ENCODE measurements around the gene SAP25.

SAP25 gene

DNA sequence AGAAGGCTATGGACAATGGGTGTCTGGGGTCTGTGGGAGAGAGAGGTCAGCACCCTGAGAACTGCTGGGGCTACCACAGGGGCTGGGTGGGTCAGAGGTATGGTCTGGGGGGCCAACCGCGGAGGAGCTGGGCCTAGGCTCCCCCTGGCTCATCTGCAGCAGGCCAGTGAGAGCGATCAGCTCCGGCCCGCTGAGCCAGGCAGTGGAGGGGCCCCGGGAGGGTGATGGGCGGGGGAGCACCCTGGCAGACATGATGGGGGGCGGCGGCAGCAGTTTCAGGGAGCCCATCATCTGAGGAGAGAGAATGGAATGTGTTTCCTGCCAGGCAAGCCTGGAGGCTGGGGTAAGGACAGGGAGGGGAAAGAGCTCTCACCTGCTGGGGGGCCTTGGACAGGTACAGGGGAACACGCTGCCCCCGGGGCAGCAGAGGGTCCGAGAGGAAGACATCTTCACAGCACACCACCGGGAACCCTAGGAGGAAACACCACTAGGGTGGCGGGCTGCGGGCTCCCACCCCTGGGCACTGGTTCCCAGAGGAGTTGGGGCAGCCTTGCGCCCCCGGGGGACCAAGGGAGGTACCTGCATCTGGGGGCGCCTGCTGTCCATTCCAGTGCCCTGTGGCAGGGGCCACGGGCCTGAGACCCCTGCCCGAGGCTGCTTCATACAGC lies 1.3 kb downstream of the SAP25 start:
- no peaks in the 10 kb centered on the region for H3K27me3 ChIP-seq (ENCODE audit: low read depth, low read length)
- H3K4me3 ChIP-seq (ENCODE audit: low read length), result no peak overlapping the region
- no peaks in the 10 kb centered on the region for H3K79me2 ChIP-seq (ENCODE audit: low read length)
- no peaks in the 10 kb centered on the region for H3K4me1 ChIP-seq (ENCODE audit: low read length)
- no peak overlapping the region for H2AFZ ChIP-seq (ENCODE audit: low read depth, low read length)
- H3K27ac ChIP-seq (ENCODE audit: low read length), result no peak overlapping the region
- no peaks in the 10 kb centered on the region for H4K20me1 ChIP-seq (ENCODE audit: insufficient read depth, low read length)
- H3K9ac ChIP-seq (ENCODE audit: low read length), result no peak overlapping the region
- no peak overlapping the region for H3K4me2 ChIP-seq (ENCODE audit: low read length)
- H3K36me3 ChIP-seq (replicated peaks; ENCODE audit: low read depth, low read length), result no peaks in the 10 kb centered on the region
- TF ChIP-seq CTCF (IDR thresholded peaks at IDR 0.05; ENCODE audit: low read depth, low read length), result no peak
- no peak for TF ChIP-seq EZH2phosphoT487 (IDR thresholded peaks at IDR 0.05; ENCODE audit: low read depth)
- H3K9me3 ChIP-seq (ENCODE audit: insufficient read depth, low read length), result no peaks in the 10 kb centered on the region

GRCh38 chr7:100571829-100572116 lies 1.9 kb downstream of the SAP25 start:
- H3K27ac ChIP-seq (ENCODE audit: low read length), result no peak overlapping the region
- no peak for TF ChIP-seq EZH2phosphoT487 (IDR thresholded peaks at IDR 0.05; ENCODE audit: low read depth)
- TF ChIP-seq CTCF (IDR thresholded peaks at IDR 0.05; ENCODE audit: low read depth, low read length), result no peak
- H3K27me3 ChIP-seq (ENCODE audit: low read depth, low read length), result no peaks in the 10 kb centered on the region
- H3K79me2 ChIP-seq (ENCODE audit: low read length), result no peaks in the 10 kb centered on the region
- H4K20me1 ChIP-seq (ENCODE audit: insufficient read depth, low read length), result no peaks in the 10 kb centered on the region
- no peak overlapping the region for H2AFZ ChIP-seq (ENCODE audit: low read depth, low read length)
- no peaks in the 10 kb centered on the region for H3K4me1 ChIP-seq (ENCODE audit: low read length)
- no peak overlapping the region for H3K9ac ChIP-seq (ENCODE audit: low read length)
- no peak overlapping the region for H3K4me3 ChIP-seq (ENCODE audit: low read length)
- H3K36me3 ChIP-seq (replicated peaks; ENCODE audit: low read depth, low read length), result no peaks in the 10 kb centered on the region
- no peak overlapping the region for H3K4me2 ChIP-seq (ENCODE audit: low read length)
- no peaks in the 10 kb centered on the region for H3K9me3 ChIP-seq (ENCODE audit: insufficient read depth, low read length)

- Histone ChIP-seq H4K20me1 (ENCODE audit: insufficient read depth, low read length) (no peaks in the 10 kb centered on the region), H3K4me2 (ENCODE audit: low read length) (no peak overlapping the region), H3K36me3 (replicated peaks; ENCODE audit: low read depth, low read length) (no peaks in the 10 kb centered on the region), H3K9ac (ENCODE audit: low read length) (no peak overlapping the region), H3K4me1 (ENCODE audit: low read length) (no peaks in the 10 kb centered on the region), H3K4me3 (ENCODE audit: low read length) (no peak overlapping the region), H2AFZ (ENCODE audit: low read depth, low read length) (no peak overlapping the region), H3K79me2 (ENCODE audit: low read length) (no peaks in the 10 kb centered on the region), H3K27ac (ENCODE audit: low read length) (no peak overlapping the region), H3K9me3 (ENCODE audit: insufficient read depth, low read length) (no peaks in the 10 kb centered on the region), H3K27me3 (ENCODE audit: low read depth, low read length) (no peaks in the 10 kb centered on the region)
- TF ChIP-seq CTCF (IDR thresholded peaks at IDR 0.05; ENCODE audit: low read depth, low read length), result no peak
- TF ChIP-seq EZH2phosphoT487 (IDR thresholded peaks at IDR 0.05; ENCODE audit: low read depth), result no peak
Measured at GRCh38 chr7:100570954-100571828, 2.5 kb downstream of the SAP25 start.
